ENCODE data around the gene SEC61B. TPM values are rescaled to one million over a fixed set of nuclear protein-coding genes. Genes with fewer than 3 reads are reported as not detected.

SEC61B gene
- total and polyA plus RNA-seq, 7 experiments from 2014 or later: 50.4 to 292 (median 75.1) TPM

DNA sequence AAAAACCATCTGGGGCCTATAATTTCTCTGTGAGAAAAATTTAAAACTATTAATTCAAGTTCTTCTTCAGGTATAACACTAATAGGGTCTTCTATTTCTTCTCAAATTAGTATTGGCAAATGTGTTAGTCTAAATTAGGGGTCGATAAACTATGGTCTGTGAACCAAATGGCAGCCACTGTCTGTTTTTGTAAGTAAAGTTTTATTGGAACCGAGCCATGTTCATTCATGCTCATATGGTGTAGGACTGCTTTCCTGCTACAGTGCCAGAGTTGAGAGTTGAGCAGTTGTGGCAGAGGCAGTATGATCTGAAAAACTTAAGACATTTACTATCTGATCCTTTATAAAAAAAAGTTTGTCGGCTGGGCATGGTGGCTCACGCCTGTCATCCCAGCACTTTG lies 29.1 kb downstream of the SEC61B start:
- H3K4me3 ChIP-seq (ENCODE audit: low read length): no peak overlapping the region
- intact Hi-C loops (cut with micrococcal nuclease): no loop called here
- Mint-ChIP-seq H3K27ac (no peak overlapping the region), H3K36me3 (peaks cover 0 to 7% (median 3%) of the 10 kb centered on the region in 5 donors), H3K27me3 (peaks cover 0 to 4% (median 0%) of the 10 kb centered on the region in 5 donors), H3K4me1 (peaks cover 0 to 38% (median 7%) of the 10 kb centered on the region in 7 donors), H3K9me3 (peaks cover 0 to 4% (median 0%) of the 10 kb centered on the region in 11 donors), H3K4me3 (no peak overlapping the region)
- no peaks in the 10 kb centered on the region for H3K27me3 ChIP-seq (ENCODE audit: control insufficient read depth in 2 of 2, insufficient read depth in 2 of 2, low read length in 2 of 2)
- POLR2A ChIA-PET: no interaction called here
- CTCF ChIA-PET: no interaction called here
- H3K36me3 ChIP-seq (ENCODE audit: control insufficient read depth in 2 of 3, insufficient read depth in 3 of 3, low read length in 3 of 3): no peaks in the 10 kb centered on the region
- H3K4me1 ChIP-seq (ENCODE audit: control insufficient read depth in 2 of 2, insufficient read depth in 2 of 2, low read length in 2 of 2): no peaks in the 10 kb centered on the region
- H3K27ac ChIP-seq (ENCODE audit: low read depth, low read length): no peak overlapping the region
- H3K9me3 ChIP-seq (ENCODE audit: control insufficient read depth in 2 of 3, low read length in 3 of 3): no peaks in the 10 kb centered on the region
- DNase-seq: no peak
- no peak for ATAC-seq

DNA sequence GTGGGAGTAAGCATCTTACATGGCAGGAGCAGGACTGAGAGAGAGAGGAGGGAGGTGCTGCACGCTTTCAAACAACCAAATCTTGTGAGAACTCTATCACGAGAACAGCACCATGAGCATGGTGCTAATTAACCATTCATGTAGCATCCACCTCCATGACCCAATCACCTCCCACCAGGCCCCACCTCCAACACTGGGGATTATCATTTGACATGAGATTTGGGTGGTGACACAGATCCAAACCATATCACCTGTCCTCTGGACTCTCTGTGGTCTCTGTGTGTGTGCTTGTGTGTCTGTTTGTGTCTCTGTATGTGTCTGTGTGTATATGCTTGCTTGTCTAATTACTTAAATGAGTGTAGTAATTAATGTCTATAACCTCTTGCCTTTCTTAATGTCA lies 31.1 kb downstream of the SEC61B start:
- ATAC-seq (no peak), DNase-seq (peak in 1 of 9 donors; percentile 45)
- H3K4me3 ChIP-seq (ENCODE audit: low read length): no peak overlapping the region
- H3K27me3 ChIP-seq (ENCODE audit: control insufficient read depth in 2 of 2, insufficient read depth in 2 of 2, low read length in 2 of 2): no peaks in the 10 kb centered on the region
- H3K36me3 Mint-ChIP-seq: peaks cover 0 to 5% (median 0%) of the 10 kb centered on the region in 5 donors
- peaks cover 0 to 8% (median 0%) of the 10 kb centered on the region in 5 donors for H3K27me3 Mint-ChIP-seq
- no peaks in the 10 kb centered on the region for H3K4me1 ChIP-seq (ENCODE audit: control insufficient read depth in 2 of 2, insufficient read depth in 2 of 2, low read length in 2 of 2)
- no peaks in the 10 kb centered on the region for H3K36me3 ChIP-seq (ENCODE audit: control insufficient read depth in 2 of 3, insufficient read depth in 3 of 3, low read length in 3 of 3)
- peak overlapping the region in 1 of 10 donors; percentile 81 for H3K4me3 Mint-ChIP-seq
- CTCF ChIA-PET: no interaction called here
- no peaks in the 10 kb centered on the region for H3K9me3 Mint-ChIP-seq
- intact Hi-C loops (cut with micrococcal nuclease): loop anchor here in 1 of 2 donors (1.0 kb wide), 1 partner anchor 31 kb away; the partner anchor contains the start of gene SEC61B
- peak overlapping the region in 3 of 9 donors; percentile 3 to 92 (median 56) for H3K27ac Mint-ChIP-seq
- POLR2A ChIA-PET: no interaction called here
- H3K9me3 ChIP-seq (ENCODE audit: control insufficient read depth in 2 of 3, low read length in 3 of 3): no peaks in the 10 kb centered on the region
- H3K27ac ChIP-seq (ENCODE audit: low read depth, low read length): no peak overlapping the region
- peaks cover 0 to 38% (median 7%) of the 10 kb centered on the region in 7 donors for H3K4me1 Mint-ChIP-seq

DNA sequence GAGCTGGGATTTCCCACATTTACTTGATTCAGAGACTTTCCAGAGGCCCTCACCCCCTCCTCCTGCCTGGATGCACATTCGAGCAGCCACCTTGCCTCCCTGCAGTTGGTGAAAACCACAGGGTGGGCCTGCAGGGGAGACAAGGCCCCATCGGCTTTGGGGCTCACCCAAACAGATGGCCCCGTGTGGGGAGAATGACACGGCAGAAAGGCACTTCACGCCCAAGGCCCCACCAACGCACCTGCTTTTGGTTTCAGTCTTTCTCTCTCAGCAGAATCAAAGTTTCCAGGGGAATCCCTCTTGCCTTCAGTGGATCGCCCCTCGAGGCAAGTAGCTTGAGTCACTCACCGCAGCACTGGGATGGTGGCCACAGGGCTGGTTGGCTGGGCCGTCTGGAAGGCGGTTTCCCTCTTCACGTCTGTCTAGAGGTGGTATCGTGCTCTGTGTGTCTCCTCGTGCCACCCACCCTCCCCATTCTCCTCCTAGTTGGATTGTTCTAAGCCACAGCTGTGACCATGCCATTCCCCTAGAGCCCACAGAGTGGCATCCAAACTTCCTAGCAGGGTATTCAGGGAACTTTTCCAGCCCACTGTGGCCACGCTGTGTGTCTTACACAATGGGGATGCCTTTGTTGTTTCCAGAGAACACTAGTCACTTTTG lies 31.8 kb downstream of the SEC61B start:
- Mint-ChIP-seq H3K9me3 (no peaks in the 10 kb centered on the region), H3K27me3 (peaks cover 0 to 8% (median 0%) of the 10 kb centered on the region in 5 donors), H3K4me3 (peak overlapping the region in 6 of 10 donors; percentile 38 to 81 (median 50)), H3K4me1 (peaks cover 0 to 38% (median 7%) of the 10 kb centered on the region in 7 donors), H3K36me3 (peaks cover 0 to 5% (median 0%) of the 10 kb centered on the region in 5 donors), H3K27ac (peak overlapping the region in 2 of 9 donors; percentile 56 to 92)
- ChIA-PET POLR2A (no interaction called here), CTCF (no interaction called here)
- Histone ChIP-seq H3K27me3 (ENCODE audit: control insufficient read depth in 2 of 2, insufficient read depth in 2 of 2, low read length in 2 of 2) (no peaks in the 10 kb centered on the region), H3K4me1 (ENCODE audit: control insufficient read depth in 2 of 2, insufficient read depth in 2 of 2, low read length in 2 of 2) (no peaks in the 10 kb centered on the region), H3K9me3 (ENCODE audit: control insufficient read depth in 2 of 3, low read length in 3 of 3) (no peaks in the 10 kb centered on the region), H3K36me3 (ENCODE audit: control insufficient read depth in 2 of 3, insufficient read depth in 3 of 3, low read length in 3 of 3) (no peaks in the 10 kb centered on the region), H3K4me3 (ENCODE audit: low read length) (no peak overlapping the region), H3K27ac (ENCODE audit: low read depth, low read length) (no peak overlapping the region)
- DNase-seq (peak in 2 of 9 donors; percentile 8 to 89), ATAC-seq (peak; percentile 73)
- intact Hi-C loops (cut with micrococcal nuclease): loop anchor here in 1 of 2 donors (1.0 to 2.0 kb wide), 3 partner anchors 17 to 70 kb away; partner anchors contain the start of gene SEC61B

DNA sequence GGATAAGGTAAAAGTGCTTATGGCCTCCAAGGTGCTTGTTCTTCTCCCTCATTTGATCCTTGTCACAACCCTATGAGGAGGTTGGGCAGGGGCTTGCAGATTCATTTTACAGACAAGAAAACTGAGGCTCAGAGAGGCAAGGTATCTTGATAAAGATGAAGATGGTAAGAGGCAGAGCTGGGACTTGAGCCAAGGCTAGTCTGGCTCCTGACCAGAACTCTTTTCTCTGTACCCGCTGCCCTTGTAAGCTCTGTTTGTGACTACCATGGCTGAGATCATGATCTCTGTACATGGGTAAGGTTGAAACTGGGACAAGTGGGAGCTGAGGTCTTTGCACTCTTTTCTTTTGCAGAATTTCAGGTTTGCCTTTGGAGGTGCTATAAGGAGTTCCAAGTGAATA lies 33.6 kb downstream of the SEC61B start:
- H3K4me3 Mint-ChIP-seq: no peak overlapping the region
- DNase-seq (no peak), ATAC-seq (no peak)
- Histone ChIP-seq H3K27ac (ENCODE audit: low read depth, low read length) (no peak overlapping the region), H3K36me3 (ENCODE audit: control insufficient read depth in 2 of 3, insufficient read depth in 3 of 3, low read length in 3 of 3) (no peaks in the 10 kb centered on the region), H3K9me3 (ENCODE audit: control insufficient read depth in 2 of 3, low read length in 3 of 3) (no peaks in the 10 kb centered on the region), H3K27me3 (ENCODE audit: control insufficient read depth in 2 of 2, insufficient read depth in 2 of 2, low read length in 2 of 2) (no peaks in the 10 kb centered on the region), H3K4me3 (ENCODE audit: low read length) (no peak overlapping the region), H3K4me1 (ENCODE audit: control insufficient read depth in 2 of 2, insufficient read depth in 2 of 2, low read length in 2 of 2) (peaks cover 0 to 8% of the 10 kb centered on the region in 2 donors)
- H3K27me3 Mint-ChIP-seq: peaks cover 0 to 8% (median 0%) of the 10 kb centered on the region in 5 donors
- H3K36me3 Mint-ChIP-seq: peaks cover 0 to 5% (median 0%) of the 10 kb centered on the region in 5 donors
- H3K4me1 Mint-ChIP-seq: peaks cover 6 to 33% (median 8%) of the 10 kb centered on the region in 7 donors
- CTCF ChIA-PET: no interaction called here
- POLR2A ChIA-PET: no interaction called here
- no peak overlapping the region for H3K27ac Mint-ChIP-seq
- no peaks in the 10 kb centered on the region for H3K9me3 Mint-ChIP-seq
- intact Hi-C loops (cut with micrococcal nuclease): loop anchor here in 1 of 2 donors (2.0 kb wide), 1 partner anchor 19 kb away; no protein-coding TSS in a partner anchor

DNA sequence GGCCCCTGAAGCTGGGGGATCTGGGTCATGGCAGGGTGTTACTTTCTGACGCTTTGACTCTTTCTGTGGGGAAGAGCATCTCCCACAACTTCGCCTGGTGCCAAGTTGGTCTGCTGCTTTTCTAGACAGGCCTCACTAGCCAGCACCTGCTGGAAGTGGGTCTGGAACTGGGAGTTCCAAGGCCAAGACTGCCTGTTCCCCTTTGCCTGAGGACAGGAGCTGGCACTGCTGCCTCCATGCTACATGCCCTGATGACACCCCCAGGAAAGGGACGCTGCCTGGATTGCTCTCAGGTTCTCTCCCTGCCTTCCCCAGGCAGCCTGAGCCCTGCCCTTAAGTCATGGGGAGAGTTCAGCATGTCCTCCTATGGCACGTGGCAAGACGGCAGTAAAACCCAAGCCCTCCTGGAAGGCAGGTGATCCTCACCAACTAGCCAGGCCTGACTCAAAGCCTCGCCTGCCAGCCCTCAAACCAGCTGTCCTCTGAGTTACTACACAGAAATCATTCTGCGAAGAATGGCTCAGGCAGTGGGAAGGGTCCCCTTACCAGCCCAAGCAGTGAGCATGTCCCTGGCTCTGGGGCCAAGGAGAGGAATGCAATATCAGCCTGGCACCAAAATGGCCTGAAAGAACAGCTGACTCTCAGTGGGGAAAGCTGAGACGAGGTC lies 35.8 kb downstream of the SEC61B start:
- DNase-seq: no peak
- Histone ChIP-seq H3K4me1 (ENCODE audit: control insufficient read depth in 2 of 2, insufficient read depth in 2 of 2, low read length in 2 of 2) (peaks cover 0 to 8% of the 10 kb centered on the region in 2 donors), H3K27ac (ENCODE audit: low read depth, low read length) (no peak overlapping the region), H3K27me3 (ENCODE audit: control insufficient read depth in 2 of 2, insufficient read depth in 2 of 2, low read length in 2 of 2) (no peaks in the 10 kb centered on the region), H3K4me3 (ENCODE audit: low read length) (no peak overlapping the region), H3K9me3 (ENCODE audit: control insufficient read depth in 2 of 3, low read length in 3 of 3) (no peaks in the 10 kb centered on the region), H3K36me3 (ENCODE audit: control insufficient read depth in 2 of 3, insufficient read depth in 3 of 3, low read length in 3 of 3) (no peaks in the 10 kb centered on the region)
- Mint-ChIP-seq H3K36me3 (peaks cover 0 to 5% (median 0%) of the 10 kb centered on the region in 5 donors), H3K4me3 (no peak overlapping the region), H3K27me3 (peaks cover 0 to 8% (median 0%) of the 10 kb centered on the region in 5 donors), H3K9me3 (no peaks in the 10 kb centered on the region), H3K27ac (no peak overlapping the region), H3K4me1 (peaks cover 6 to 28% (median 8%) of the 10 kb centered on the region in 7 donors)
- POLR2A ChIA-PET: interaction anchor here (2.5 kb wide), 1 partner anchor 36 kb away, joined by 8 read pairs; the partner anchor contains the start of genes ALG2 and SEC61B
- ATAC-seq: no peak
- CTCF ChIA-PET: no interaction called here
- intact Hi-C loops (cut with micrococcal nuclease): no loop called here

DNA sequence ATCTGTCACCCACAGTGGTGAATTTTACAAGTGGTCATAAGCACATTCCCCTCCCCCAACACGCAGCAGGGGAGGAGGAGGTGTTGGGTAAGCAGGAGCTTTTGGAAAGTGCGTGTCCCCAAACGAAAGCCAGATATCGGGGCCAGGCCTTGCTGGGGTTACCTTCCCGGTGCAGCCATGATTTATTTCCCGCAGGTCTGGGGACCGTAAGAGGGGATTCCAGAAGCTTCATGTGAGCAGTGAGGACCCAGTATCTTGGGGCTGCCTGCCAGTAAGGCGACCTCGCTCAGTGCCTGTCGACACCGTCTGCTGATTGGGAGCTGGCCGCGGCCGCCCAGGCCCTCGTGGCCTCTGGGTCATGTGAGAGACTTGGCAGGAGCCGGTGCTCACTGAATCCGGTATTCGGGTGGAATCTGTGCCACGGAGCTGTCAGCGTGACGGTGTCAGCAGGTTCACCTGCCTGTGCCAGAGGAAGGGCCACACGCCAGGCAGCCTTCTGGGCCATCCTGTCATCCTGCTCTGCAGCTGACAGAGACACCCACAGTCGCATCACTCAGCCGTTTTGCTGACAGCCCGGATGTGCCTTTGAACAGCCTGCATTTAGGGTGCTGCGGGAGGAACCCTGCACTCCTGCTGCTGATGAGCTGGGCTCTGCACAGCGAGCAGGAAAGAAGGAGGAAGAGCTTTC lies 37.3 kb downstream of the SEC61B start:
- Mint-ChIP-seq H3K27ac (peak overlapping the region; percentile 1 to 84 (median 58)), H3K36me3 (peaks cover 0 to 5% (median 0%) of the 10 kb centered on the region in 5 donors), H3K4me3 (peak overlapping the region; percentile 19 to 77 (median 48)), H3K9me3 (no peaks in the 10 kb centered on the region), H3K4me1 (peaks cover 1 to 19% (median 6%) of the 10 kb centered on the region in 7 donors), H3K27me3 (peaks cover 0 to 8% (median 0%) of the 10 kb centered on the region in 5 donors)
- ATAC-seq (peak; percentile 85), DNase-seq (peak; percentile 17 to 52 (median 45))
- H3K4me3 ChIP-seq (ENCODE audit: low read length): peak overlapping the region; percentile 5
- ChIA-PET CTCF (interaction anchor here (0.9 kb wide), 1 partner anchor 10 kb away, joined by 3 read pairs; no protein-coding TSS in a partner anchor), POLR2A (interaction anchor here (2.5 kb wide), 1 partner anchor 37 kb away, joined by 8 read pairs; the partner anchor contains the start of genes ALG2 and SEC61B)
- no peaks in the 10 kb centered on the region for H3K9me3 ChIP-seq (ENCODE audit: control insufficient read depth in 2 of 3, low read length in 3 of 3)
- no peaks in the 10 kb centered on the region for H3K36me3 ChIP-seq (ENCODE audit: control insufficient read depth in 2 of 3, insufficient read depth in 3 of 3, low read length in 3 of 3)
- H3K27ac ChIP-seq (ENCODE audit: low read depth, low read length): no peak overlapping the region
- intact Hi-C loops (cut with micrococcal nuclease): loop anchor here in 1 of 2 donors (1.0 kb wide), 1 partner anchor 37 kb away; the partner anchor contains the start of gene SEC61B
- no peaks in the 10 kb centered on the region for H3K27me3 ChIP-seq (ENCODE audit: control insufficient read depth in 2 of 2, insufficient read depth in 2 of 2, low read length in 2 of 2)
- H3K4me1 ChIP-seq (ENCODE audit: control insufficient read depth in 2 of 2, insufficient read depth in 2 of 2, low read length in 2 of 2): peaks cover 0 to 8% of the 10 kb centered on the region in 2 donors
